K562 (cell line): ENCODE measurements around the gene ILF3. TPM values are rescaled to one million over a fixed set of nuclear protein-coding genes. Genes with fewer than 3 reads are reported as not detected.

Source experiments
- ARID1B ChIP-seq: fragments of 450-650 bp; IDR thresholded peaks from 2 replicates; pipeline ENCODE4 v1.6.1; 2016; ENCODE audit warnings: antibody characterized with exemption, mild to moderate bottlenecking, inconsistent platforms
- ARID2 ChIP-seq: fragments of 450-650 bp; IDR thresholded peaks from 2 replicates; pipeline ENCODE4 v1.6.1; 2017; ENCODE audit warnings: antibody characterized with exemption, mild to moderate bottlenecking
- HDAC1 ChIP-seq, 2 experiments: fragments of 450-650 bp; IDR thresholded peaks; 2 replicates each; pipeline ENCODE4 v1.6.1; 2016 to 2017; ENCODE audit warnings: inconsistent platforms in 1 of 2, mild to moderate bottlenecking in 1 of 2, moderate library complexity in 1 of 2
- SIX5 ChIP-seq, 2 experiments: IDR thresholded peaks; 2 replicates each; pipeline ENCODE4 v1.6.1; 2011; ENCODE audit warnings: low read length in 2 of 2, borderline replicate concordance in 1 of 2, low read depth in 1 of 2, mild to moderate bottlenecking in 1 of 2, moderate library complexity in 1 of 2; ENCODE audit not compliant: insufficient read depth in 1 of 2
- SMC3 ChIP-seq: conservative IDR thresholded peaks from 2 replicates; pipeline ENCODE4 v1.6.1; 2011; ENCODE audit warnings: low read depth, low read length, improper control_type of control experiment; ENCODE audit not compliant: insufficient read depth
- SREBF2 ChIP-seq: sonication (generic); formaldehyde crosslinking; IDR thresholded peaks from 2 replicates; pipeline ENCODE4 v1.4.0; 2020; ENCODE audit warnings: mild to moderate bottlenecking, missing genetic modification reagents
- ZBTB40 ChIP-seq, 2 experiments: fragments of 450-650 bp in 1 of 2; sonication (generic) in 1 of 2; formaldehyde crosslinking in 1 of 2; IDR thresholded peaks; 2 replicates each; pipeline versions ENCODE4 v1.7.1 to v1.9.0; 2016 to 2022; ENCODE audit warnings: inconsistent platforms in 1 of 2, mild to moderate bottlenecking in 1 of 2, missing genetic modification reagents in 1 of 2
- ZKSCAN3 ChIP-seq: fragments of 250-450 bp; sonication (Bioruptor Pico); IDR thresholded peaks from 2 replicates; pipeline ENCODE4 v1.4.0; 2020
- ZNF140 ChIP-seq: fragments of 250-450 bp; sonication (Bioruptor Pico); IDR thresholded peaks from 2 replicates; pipeline ENCODE4 v1.8.0; 2021; ENCODE audit warnings: moderate library complexity, mild to moderate bottlenecking, inconsistent platforms
- ZNF23 ChIP-seq: fragments of 250-450 bp; sonication (Bioruptor Pico); IDR thresholded peaks from 2 replicates; pipeline ENCODE4 v1.4.0; 2020; ENCODE audit warnings: mild to moderate bottlenecking
- ZNF639 ChIP-seq, 2 experiments: fragments of 200-800 bp in 1 of 2; sonication (Bioruptor generic) in 1 of 2; sonication (generic) in 1 of 2; formaldehyde crosslinking in 1 of 2; IDR thresholded peaks in 1 of 2; conservative IDR thresholded peaks in 1 of 2; 2 replicates each; pipeline versions ENCODE4 v1.5.0 to v1.6.1; 2016 to 2020; ENCODE audit warnings: missing compliant biosample characterization in 1 of 2, missing genetic modification characterization in 1 of 2, missing genetic modification reagents in 1 of 2
- polyA plus RNA-seq, 8 experiments: library from polyadenylated mRNA; depleted of rRNA in 4 of 8; stranded (reverse) in 5 of 8; unstranded in 3 of 8; fragments of >200 nt; fragmentation: Nextera tagmentation in 2 of 8; fragmentation: Illumina TruSeq in 1 of 8; extraction: Ambion mirVana in 2 of 8; extraction: Trizol in 1 of 8; gene quantifications; 2 replicates each; pipeline versions ENCODE4 v1.2.1 to v1.2.3, GENCODE V29; 2011 to 2014; ENCODE audit warnings: inconsistent platforms in 1 of 8, missing spikeins in 1 of 8
- total RNA-seq, 7 experiments: library from RNA; depleted of rRNA in 6 of 7; stranded (reverse); fragments of >200 nt in 6 of 7; fragmentation: Illumina TruSeq in 2 of 7; extraction: Trizol in 2 of 7; gene quantifications; 2 replicates each; pipeline versions ENCODE4 v1.2.1 to v1.2.3, GENCODE V29; 2011 to 2021; ENCODE audit warnings: low replicate concordance in 1 of 7
- TF ChIP-seq, protein P1 (sequence below): sonication (generic); formaldehyde crosslinking; IDR thresholded peaks from 2 replicates; pipeline ENCODE4 v1.8.0; 2023; ENCODE audit warnings: missing genetic modification reagents, mild to moderate bottlenecking, borderline replicate concordance

Gene ILF3
- total and polyA plus RNA-seq, 9 of the 15 experiments (the other 6 are each of a cell fraction or from before 2014, with no cell fraction given) = 26.0 to 453 (median 175) TPM

- TF ChIP-seq ZBTB40 (IDR thresholded peaks at IDR 0.05) (no peak), ZBTB40 (CRISPR knock-in tag; IDR thresholded peaks at IDR 0.05) (no peak), ZKSCAN3 (CRISPR knock-in tag) (no peak), ARID1B (peak; percentile 33), ARID2 (no peak), ZNF23 (CRISPR knock-in tag) (no peak), HDAC1 (IDR thresholded peaks at IDR 0.05) (no peak), SIX5 (IDR thresholded peaks at IDR 0.05; ENCODE audit: borderline replicate concordance in 1 of 2, insufficient read depth in 1 of 2, low read depth in 1 of 2, low read length in 2 of 2) (no peak), ZNF140 (CRISPR knock-in tag) (no peak), ZNF639 (CRISPR knock-in tag; conservative IDR thresholded peaks at IDR 0.05 in 1 of 2, IDR thresholded peaks at IDR 0.05 in 1 of 2) (no peak), SMC3 (no peak), SREBF2 (no peak)
- TF ChIP-seq, protein P1, sequence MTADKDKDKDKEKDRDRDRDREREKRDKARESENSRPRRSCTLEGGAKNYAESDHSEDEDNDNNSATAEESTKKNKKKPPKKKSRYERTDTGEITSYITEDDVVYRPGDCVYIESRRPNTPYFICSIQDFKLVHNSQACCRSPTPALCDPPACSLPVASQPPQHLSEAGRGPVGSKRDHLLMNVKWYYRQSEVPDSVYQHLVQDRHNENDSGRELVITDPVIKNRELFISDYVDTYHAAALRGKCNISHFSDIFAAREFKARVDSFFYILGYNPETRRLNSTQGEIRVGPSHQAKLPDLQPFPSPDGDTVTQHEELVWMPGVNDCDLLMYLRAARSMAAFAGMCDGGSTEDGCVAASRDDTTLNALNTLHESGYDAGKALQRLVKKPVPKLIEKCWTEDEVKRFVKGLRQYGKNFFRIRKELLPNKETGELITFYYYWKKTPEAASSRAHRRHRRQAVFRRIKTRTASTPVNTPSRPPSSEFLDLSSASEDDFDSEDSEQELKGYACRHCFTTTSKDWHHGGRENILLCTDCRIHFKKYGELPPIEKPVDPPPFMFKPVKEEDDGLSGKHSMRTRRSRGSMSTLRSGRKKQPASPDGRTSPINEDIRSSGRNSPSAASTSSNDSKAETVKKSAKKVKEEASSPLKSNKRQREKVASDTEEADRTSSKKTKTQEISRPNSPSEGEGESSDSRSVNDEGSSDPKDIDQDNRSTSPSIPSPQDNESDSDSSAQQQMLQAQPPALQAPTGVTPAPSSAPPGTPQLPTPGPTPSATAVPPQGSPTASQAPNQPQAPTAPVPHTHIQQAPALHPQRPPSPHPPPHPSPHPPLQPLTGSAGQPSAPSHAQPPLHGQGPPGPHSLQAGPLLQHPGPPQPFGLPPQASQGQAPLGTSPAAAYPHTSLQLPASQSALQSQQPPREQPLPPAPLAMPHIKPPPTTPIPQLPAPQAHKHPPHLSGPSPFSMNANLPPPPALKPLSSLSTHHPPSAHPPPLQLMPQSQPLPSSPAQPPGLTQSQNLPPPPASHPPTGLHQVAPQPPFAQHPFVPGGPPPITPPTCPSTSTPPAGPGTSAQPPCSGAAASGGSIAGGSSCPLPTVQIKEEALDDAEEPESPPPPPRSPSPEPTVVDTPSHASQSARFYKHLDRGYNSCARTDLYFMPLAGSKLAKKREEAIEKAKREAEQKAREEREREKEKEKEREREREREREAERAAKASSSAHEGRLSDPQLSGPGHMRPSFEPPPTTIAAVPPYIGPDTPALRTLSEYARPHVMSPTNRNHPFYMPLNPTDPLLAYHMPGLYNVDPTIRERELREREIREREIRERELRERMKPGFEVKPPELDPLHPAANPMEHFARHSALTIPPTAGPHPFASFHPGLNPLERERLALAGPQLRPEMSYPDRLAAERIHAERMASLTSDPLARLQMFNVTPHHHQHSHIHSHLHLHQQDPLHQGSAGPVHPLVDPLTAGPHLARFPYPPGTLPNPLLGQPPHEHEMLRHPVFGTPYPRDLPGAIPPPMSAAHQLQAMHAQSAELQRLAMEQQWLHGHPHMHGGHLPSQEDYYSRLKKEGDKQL = no peak
These were observed 81.6 kb downstream of the ILF3 start (continued) for GRCh38 chr19:10735741-10736140.
